ENCODE results near the gene FHIT.

FHIT gene

GRCh38 chr3:60033901-60034453 lies 1217.3 kb downstream of the FHIT start:
- Histone ChIP-seq H3K36me3 (ENCODE audit: control insufficient read depth, low read length) (no peaks in the 10 kb centered on the region), H4K20me1 (ENCODE audit: control insufficient read depth, insufficient read depth, low read depth, low read length) (no peaks in the 10 kb centered on the region), H3K9me3 (ENCODE audit: control insufficient read depth, insufficient read depth, low read length) (no peaks in the 10 kb centered on the region), H3K9me2 (replicated peaks; ENCODE audit: control insufficient read depth, low read length) (no peaks in the 10 kb centered on the region), H3K27ac (ENCODE audit: low read depth, low read length) (no peak overlapping the region), H3K79me2 (ENCODE audit: control insufficient read depth, low read length) (no peaks in the 10 kb centered on the region), H3K27me3 (ENCODE audit: control insufficient read depth, low read length) (no peaks in the 10 kb centered on the region), H3K4me2 (ENCODE audit: low read length) (no peak overlapping the region), H3K4me3 (ENCODE audit: low read length) (no peak overlapping the region), H3K4me1 (ENCODE audit: control insufficient read depth, low read length) (no peaks in the 10 kb centered on the region), H3F3A (ENCODE audit: control insufficient read depth, insufficient read depth) (no peaks in the 10 kb centered on the region)
- no peak for TF ChIP-seq EZH2phosphoT487 (IDR thresholded peaks at IDR 0.05; ENCODE audit: borderline replicate concordance, low read length)
- TF ChIP-seq CTCF (IDR thresholded peaks at IDR 0.05; ENCODE audit: low read depth, low read length, poor library complexity, severe bottlenecking) = no peak

GRCh38 chr3:60030982-60031381 lies 1220.3 kb downstream of the FHIT start:
- peaks cover 4% of the 10 kb centered on the region for H3K4me1 ChIP-seq (ENCODE audit: control insufficient read depth, low read length)
- TF ChIP-seq CTCF (IDR thresholded peaks at IDR 0.05; ENCODE audit: low read depth, low read length, poor library complexity, severe bottlenecking) (no peak), EZH2phosphoT487 (IDR thresholded peaks at IDR 0.05; ENCODE audit: borderline replicate concordance, low read length) (no peak)
- H3F3A ChIP-seq (ENCODE audit: control insufficient read depth, insufficient read depth) = no peaks in the 10 kb centered on the region
- H3K27ac ChIP-seq (ENCODE audit: low read depth, low read length) = no peak overlapping the region
- no peaks in the 10 kb centered on the region for H3K9me2 ChIP-seq (replicated peaks; ENCODE audit: control insufficient read depth, low read length)
- no peaks in the 10 kb centered on the region for H3K36me3 ChIP-seq (ENCODE audit: control insufficient read depth, low read length)
- no peaks in the 10 kb centered on the region for H4K20me1 ChIP-seq (ENCODE audit: control insufficient read depth, insufficient read depth, low read depth, low read length)
- no peaks in the 10 kb centered on the region for H3K27me3 ChIP-seq (ENCODE audit: control insufficient read depth, low read length)
- H3K4me3 ChIP-seq (ENCODE audit: low read length) = no peak overlapping the region
- H3K79me2 ChIP-seq (ENCODE audit: control insufficient read depth, low read length) = no peaks in the 10 kb centered on the region
- no peak overlapping the region for H3K4me2 ChIP-seq (ENCODE audit: low read length)
- H3K9me3 ChIP-seq (ENCODE audit: control insufficient read depth, insufficient read depth, low read length) = no peaks in the 10 kb centered on the region

- Histone ChIP-seq H3F3A (ENCODE audit: control insufficient read depth, insufficient read depth) (no peaks in the 10 kb centered on the region), H3K27ac (ENCODE audit: low read depth, low read length) (no peak overlapping the region), H3K4me3 (ENCODE audit: low read length) (no peak overlapping the region), H3K36me3 (ENCODE audit: control insufficient read depth, low read length) (no peaks in the 10 kb centered on the region), H3K4me1 (ENCODE audit: control insufficient read depth, low read length) (peaks cover 11% of the 10 kb centered on the region), H3K9me2 (replicated peaks; ENCODE audit: control insufficient read depth, low read length) (no peaks in the 10 kb centered on the region), H3K27me3 (ENCODE audit: control insufficient read depth, low read length) (no peaks in the 10 kb centered on the region), H3K4me2 (ENCODE audit: low read length) (no peak overlapping the region), H3K79me2 (ENCODE audit: control insufficient read depth, low read length) (no peaks in the 10 kb centered on the region), H4K20me1 (ENCODE audit: control insufficient read depth, insufficient read depth, low read depth, low read length) (no peaks in the 10 kb centered on the region), H3K9me3 (ENCODE audit: control insufficient read depth, insufficient read depth, low read length) (no peaks in the 10 kb centered on the region)
- no peak for TF ChIP-seq CTCF (IDR thresholded peaks at IDR 0.05; ENCODE audit: low read depth, low read length, poor library complexity, severe bottlenecking)
- no peak for TF ChIP-seq EZH2phosphoT487 (IDR thresholded peaks at IDR 0.05; ENCODE audit: borderline replicate concordance, low read length)
Observed at GRCh38 chr3:60028233-60028632, 1223.0 kb downstream of the FHIT start.
